ENCODE results near the gene AKR1C2.
A peak's percentile ranks its signal among the peaks of the same experiment; 100 is the strongest.
"Not testable (repeated sequence)": the region's sequence is repeated elsewhere in the genome, so short reads cannot be mapped to it uniquely, and the experiment has no call there.

Gene AKR1C2

GRCh38 chr10:4947039-4947634 is 56.5 kb downstream of the AKR1C2 start:
- TF ChIP-seq CTCF (conservative IDR thresholded peaks at IDR 0.05; ENCODE audit: low read depth, low read length): no peak
- peak; percentile 5 for DNase-seq (ENCODE audit: low read depth)
- H3K4me3 ChIP-seq (ENCODE audit: low read length): no peak overlapping the region

- H3K4me3 ChIP-seq (ENCODE audit: low read length): no peak overlapping the region
- DNase-seq (ENCODE audit: low read depth): no peak
- TF ChIP-seq CTCF (conservative IDR thresholded peaks at IDR 0.05; ENCODE audit: low read depth, low read length): no peak
These were observed 57.6 kb downstream of the AKR1C2 start for GRCh38 chr10:4945766-4946717.

GRCh38 chr10:4944841-4945240 is 58.8 kb downstream of the AKR1C2 start:
- H3K4me3 ChIP-seq (ENCODE audit: low read length): no peak overlapping the region
- no peak for TF ChIP-seq CTCF (conservative IDR thresholded peaks at IDR 0.05; ENCODE audit: low read depth, low read length)
- no peak for DNase-seq (ENCODE audit: low read depth)

- DNase-seq (ENCODE audit: low read depth): no peak
- no peak for TF ChIP-seq CTCF (conservative IDR thresholded peaks at IDR 0.05; ENCODE audit: low read depth, low read length)
- no peak overlapping the region for H3K4me3 ChIP-seq (ENCODE audit: low read length)
These were observed 59.8 kb downstream of the AKR1C2 start for GRCh38 chr10:4943821-4944220.

GRCh38 chr10:4943416-4943815 is 60.2 kb downstream of the AKR1C2 start:
- DNase-seq (ENCODE audit: low read depth); H3K4me3 ChIP-seq (ENCODE audit: low read length): not testable (repeated sequence)

- DNase-seq (ENCODE audit: low read depth): peak; percentile 1
- peak; percentile 1 for TF ChIP-seq CTCF (conservative IDR thresholded peaks at IDR 0.05; ENCODE audit: low read depth, low read length)
These were observed 60.7 kb downstream of the AKR1C2 start for GRCh38 chr10:4942931-4943330.

GRCh38 chr10:4941540-4942330 is 61.9 kb downstream of the AKR1C2 start:
- no peak for TF ChIP-seq CTCF (conservative IDR thresholded peaks at IDR 0.05; ENCODE audit: low read depth, low read length)
- DNase-seq (ENCODE audit: low read depth): no peak
- H3K4me3 ChIP-seq (ENCODE audit: low read length): no peak overlapping the region

More at GRCh38 chr10:4942931-4943330, 60.7 kb downstream of the AKR1C2 start:
- H3K4me3 ChIP-seq (ENCODE audit: low read length): not testable (repeated sequence)

GRCh38 chr10:4940909-4941308 is 62.7 kb downstream of the AKR1C2 start:
- not testable (repeated sequence) for H3K4me3 ChIP-seq (ENCODE audit: low read length); DNase-seq (ENCODE audit: low read depth)

- DNase-seq (ENCODE audit: low read depth); H3K4me3 ChIP-seq (ENCODE audit: low read length): not testable (repeated sequence)
These were observed 63.6 kb downstream of the AKR1C2 start for GRCh38 chr10:4940073-4940428.
